Tibial artery (tissue), 4 donors: ENCODE data around the gene MNAT1.

Source experiments
- DNase-seq, 2 donors: peaks; one replicate each; pipeline ENCODE4 v3.0.0-alpha.2; 2019
- H3K27ac ChIP-seq, 2 donors: fragments of 200-600 bp; sonication (generic) in 1 of 2; 1 replicate in 1 of 2; 2 replicates in 1 of 2; pipeline ENCODE4 v1.5.1; 2018 to 2019; ENCODE audit warnings: mild to moderate bottlenecking in 1 of 2
- H3K27me3 ChIP-seq, 2 donors: fragments of 200-600 bp; sonication (generic) in 1 of 2; one replicate each; pipeline versions ENCODE4 v1.5.1 to v1.6.0; 2016 to 2019
- H3K36me3 ChIP-seq, 3 donors: fragments of 200-600 bp; sonication (generic) in 2 of 3; one replicate each; pipeline ENCODE4 v1.5.1; 2016 to 2019; ENCODE audit warnings: mild to moderate bottlenecking in 2 of 3
- H3K4me1 ChIP-seq, 4 donors: fragments of 200-600 bp; sonication (generic) in 2 of 4; 1 replicate in 3 of 4; 2 replicates in 1 of 4; pipeline ENCODE4 v1.5.1; 2016 to 2019
- H3K4me3 ChIP-seq, 2 donors: fragments of 200-600 bp; sonication (generic) in 1 of 2; 1 replicate in 1 of 2; 2 replicates in 1 of 2; pipeline ENCODE4 v1.5.1; 2018 to 2019; ENCODE audit warnings: mild to moderate bottlenecking in 2 of 2
- H3K9me3 ChIP-seq, 3 donors: fragments of 200-600 bp; sonication (generic) in 1 of 3; one replicate each; pipeline ENCODE4 v1.5.1; 2016 to 2019
- CTCF ChIP-seq, 2 experiments: fragments of 200-600 bp in 1 of 2; fragments of 450-650 bp in 1 of 2; IDR thresholded peaks; one replicate each; pipeline ENCODE4 v1.5.1; 2017 to 2019; ENCODE audit warnings: antibody characterized with exemption in 2 of 2, mild to moderate bottlenecking in 1 of 2, moderate library complexity in 1 of 2
- intact Hi-C: fragments of 100-400 bp; cut with DNase I; formaldehyde crosslinking; loops from one replicate; pipeline ENCODE4 v1.15.0; 2023; ENCODE audit warnings: low total_unique reads

Gene MNAT1

GRCh38 chr14:60956632-60957031 lies 222.1 kb downstream of the MNAT1 start:
- intact Hi-C loops = no loop called here
- H3K9me3 ChIP-seq = peaks cover 0 to 28% (median 23%) of the 10 kb centered on the region in 3 donors
- H3K36me3 ChIP-seq = peaks cover 0 to 13% (median 10%) of the 10 kb centered on the region in 3 donors

GRCh38 chr14:60958146-60958545 lies 223.6 kb downstream of the MNAT1 start:
- intact Hi-C loops = no loop called here
- DNase-seq = no peak

More at GRCh38 chr14:60956632-60957031, 222.1 kb downstream of the MNAT1 start:
- TF ChIP-seq CTCF (IDR thresholded peaks at IDR 0.05) = no peak
- H3K27ac ChIP-seq = no peak overlapping the region
- H3K27me3 ChIP-seq = no peaks in the 10 kb centered on the region
- no peak overlapping the region for H3K4me3 ChIP-seq
- no peak for DNase-seq
- H3K4me1 ChIP-seq = peaks cover 0 to 8% (median 2%) of the 10 kb centered on the region in 4 donors

GRCh38 chr14:60963761-60964160 lies 229.2 kb downstream of the MNAT1 start:
- no peaks in the 10 kb centered on the region for H3K27me3 ChIP-seq
- no peaks in the 10 kb centered on the region for H3K36me3 ChIP-seq
- peaks cover 0 to 13% (median 2%) of the 10 kb centered on the region in 4 donors for H3K4me1 ChIP-seq
- no peak overlapping the region for H3K27ac ChIP-seq
- H3K9me3 ChIP-seq = peaks cover 0 to 5% (median 4%) of the 10 kb centered on the region in 3 donors
- no peak overlapping the region for H3K4me3 ChIP-seq
- no peak for TF ChIP-seq CTCF (IDR thresholded peaks at IDR 0.05)
- DNase-seq = no peak
- intact Hi-C loops = no loop called here

More at GRCh38 chr14:60958146-60958545, 223.6 kb downstream of the MNAT1 start:
- no peaks in the 10 kb centered on the region for H3K4me1 ChIP-seq
- H3K9me3 ChIP-seq = peaks cover 0 to 28% (median 23%) of the 10 kb centered on the region in 3 donors
- no peak overlapping the region for H3K27ac ChIP-seq
- peaks cover 0 to 13% (median 10%) of the 10 kb centered on the region in 3 donors for H3K36me3 ChIP-seq
- H3K27me3 ChIP-seq = no peaks in the 10 kb centered on the region
- no peak overlapping the region for H3K4me3 ChIP-seq
- no peak for TF ChIP-seq CTCF (IDR thresholded peaks at IDR 0.05)

- no peak for TF ChIP-seq CTCF (IDR thresholded peaks at IDR 0.05)
- no peaks in the 10 kb centered on the region for H3K36me3 ChIP-seq
- no peak for DNase-seq
- H3K4me1 ChIP-seq = peaks cover 0 to 13% (median 2%) of the 10 kb centered on the region in 4 donors
- no peak overlapping the region for H3K27ac ChIP-seq
- no peaks in the 10 kb centered on the region for H3K27me3 ChIP-seq
- no peak overlapping the region for H3K4me3 ChIP-seq
- no peaks in the 10 kb centered on the region for H3K9me3 ChIP-seq
- intact Hi-C loops = no loop called here
Measured at GRCh38 chr14:60964904-60965303, 230.3 kb downstream of the MNAT1 start.

- intact Hi-C loops = no loop called here
- no peak for TF ChIP-seq CTCF (IDR thresholded peaks at IDR 0.05)
- DNase-seq = no peak
Measured at GRCh38 chr14:60965402-60965801, 230.8 kb downstream of the MNAT1 start.

GRCh38 chr14:60968099-60968498 lies 233.5 kb downstream of the MNAT1 start:
- TF ChIP-seq CTCF (IDR thresholded peaks at IDR 0.05) = no peak
- Histone ChIP-seq H3K9me3 (no peaks in the 10 kb centered on the region), H3K27ac (peak overlapping the region in 1 of 2 donors; percentile 2), H3K4me1 (peaks cover 0 to 13% (median 2%) of the 10 kb centered on the region in 4 donors), H3K36me3 (peaks cover 0 to 10% (median under 1%) of the 10 kb centered on the region in 3 donors), H3K27me3 (no peaks in the 10 kb centered on the region), H3K4me3 (no peak overlapping the region)
- DNase-seq = no peak
- intact Hi-C loops = no loop called here

More at GRCh38 chr14:60965402-60965801, 230.8 kb downstream of the MNAT1 start:
- no peak overlapping the region for H3K27ac ChIP-seq
- no peaks in the 10 kb centered on the region for H3K27me3 ChIP-seq
- no peaks in the 10 kb centered on the region for H3K36me3 ChIP-seq
- no peak overlapping the region for H3K4me3 ChIP-seq
- H3K9me3 ChIP-seq = no peaks in the 10 kb centered on the region
- peaks cover 0 to 13% (median 2%) of the 10 kb centered on the region in 4 donors for H3K4me1 ChIP-seq
